Tibial nerve (tissue), 4 donors: ENCODE data around the gene TENM4.

Experiments used
- EP300 ChIP-seq, 2 donors: sonication (generic); formaldehyde crosslinking; IDR thresholded peaks; one replicate each; pipeline ENCODE4 v1.6.1; 2017; ENCODE audit warnings: antibody characterized with exemption in 2 of 2, mild to moderate bottlenecking in 1 of 2
- TF ChIP-seq, protein P1 (sequence below), 5 experiments: fragments of 200-600 bp in 3 of 5; fragments of 450-650 bp in 2 of 5; sonication (generic) in 3 of 5; IDR thresholded peaks; one replicate each; pipeline ENCODE4 v1.5.1; 2016 to 2019; ENCODE audit warnings: antibody characterized with exemption in 5 of 5, mild to moderate bottlenecking in 3 of 5, moderate library complexity in 2 of 5

GRCh38 chr11:78931891-78932290, 508.9 kb downstream of the TENM4 start:
- TF ChIP-seq EP300 (IDR thresholded peaks at IDR 0.05): no peak
- TF ChIP-seq, protein P1, sequence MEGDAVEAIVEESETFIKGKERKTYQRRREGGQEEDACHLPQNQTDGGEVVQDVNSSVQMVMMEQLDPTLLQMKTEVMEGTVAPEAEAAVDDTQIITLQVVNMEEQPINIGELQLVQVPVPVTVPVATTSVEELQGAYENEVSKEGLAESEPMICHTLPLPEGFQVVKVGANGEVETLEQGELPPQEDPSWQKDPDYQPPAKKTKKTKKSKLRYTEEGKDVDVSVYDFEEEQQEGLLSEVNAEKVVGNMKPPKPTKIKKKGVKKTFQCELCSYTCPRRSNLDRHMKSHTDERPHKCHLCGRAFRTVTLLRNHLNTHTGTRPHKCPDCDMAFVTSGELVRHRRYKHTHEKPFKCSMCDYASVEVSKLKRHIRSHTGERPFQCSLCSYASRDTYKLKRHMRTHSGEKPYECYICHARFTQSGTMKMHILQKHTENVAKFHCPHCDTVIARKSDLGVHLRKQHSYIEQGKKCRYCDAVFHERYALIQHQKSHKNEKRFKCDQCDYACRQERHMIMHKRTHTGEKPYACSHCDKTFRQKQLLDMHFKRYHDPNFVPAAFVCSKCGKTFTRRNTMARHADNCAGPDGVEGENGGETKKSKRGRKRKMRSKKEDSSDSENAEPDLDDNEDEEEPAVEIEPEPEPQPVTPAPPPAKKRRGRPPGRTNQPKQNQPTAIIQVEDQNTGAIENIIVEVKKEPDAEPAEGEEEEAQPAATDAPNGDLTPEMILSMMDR (IDR thresholded peaks at IDR 0.05): no peak
